GM21723 (cell line): ENCODE measurements around the gene KEAP1.
"Not testable (repeated sequence)": the region's sequence is repeated elsewhere in the genome, so short reads cannot be mapped to it uniquely, and the experiment has no call there.

Experiments
- ATAC-seq: cut with Tn5 transposase; IDR thresholded peaks from one replicate; pipeline ENCODE4 v1.9.1; 2021; ENCODE audit warnings: mild to moderate bottlenecking, moderate library complexity; ENCODE audit not compliant: unreplicated experiment

Gene KEAP1

DNA sequence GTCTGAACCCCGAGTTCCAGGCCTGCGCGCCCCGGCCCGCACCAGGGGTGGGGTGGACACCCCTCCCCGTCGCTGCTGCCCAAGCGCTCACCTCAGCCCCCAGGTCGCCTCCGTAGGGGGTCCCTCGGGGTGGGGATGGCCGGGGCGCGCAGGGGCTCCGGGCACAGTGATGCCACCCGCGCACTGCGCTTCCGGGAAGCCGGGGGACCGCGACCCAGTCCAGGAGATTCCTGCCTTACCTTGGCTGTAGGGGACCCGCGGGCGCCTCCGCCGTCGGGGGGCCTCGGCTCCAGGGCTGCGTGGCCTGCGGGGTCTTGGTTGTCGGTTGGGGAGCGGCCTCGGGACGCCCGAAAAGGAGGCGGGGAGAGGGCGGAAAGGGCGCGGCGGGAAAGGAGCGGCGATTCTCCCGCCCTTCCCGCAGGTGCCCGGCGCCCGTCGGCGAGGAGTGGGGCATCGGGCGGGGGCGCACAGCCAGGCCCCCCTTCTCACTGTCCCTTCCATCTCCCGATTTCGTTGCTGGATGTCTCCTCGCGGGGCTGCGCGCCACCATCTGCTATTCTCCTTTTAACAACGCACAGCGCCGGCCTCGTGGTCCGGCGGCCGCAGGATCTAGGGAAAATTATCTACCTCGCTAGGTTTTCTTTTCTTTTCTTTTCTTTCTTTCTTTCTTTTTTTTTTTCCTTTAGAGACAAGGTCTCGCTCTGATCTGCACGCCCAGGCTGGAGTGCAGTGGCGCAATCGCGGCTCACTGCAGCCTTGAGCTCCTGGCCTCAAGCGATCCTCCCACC, at the start of gene KEAP1:
TSS of gene KEAP1 (minus strand) at position 355 of the 788 bp plus-strand sequence. CDS start 3,323 bp downstream, outside the sequence.
- peak; percentile 33 for ATAC-seq

GRCh38 chr19:10552510-10553053, 49.4 kb upstream of the KEAP1 start:
- no peak for ATAC-seq

DNA sequence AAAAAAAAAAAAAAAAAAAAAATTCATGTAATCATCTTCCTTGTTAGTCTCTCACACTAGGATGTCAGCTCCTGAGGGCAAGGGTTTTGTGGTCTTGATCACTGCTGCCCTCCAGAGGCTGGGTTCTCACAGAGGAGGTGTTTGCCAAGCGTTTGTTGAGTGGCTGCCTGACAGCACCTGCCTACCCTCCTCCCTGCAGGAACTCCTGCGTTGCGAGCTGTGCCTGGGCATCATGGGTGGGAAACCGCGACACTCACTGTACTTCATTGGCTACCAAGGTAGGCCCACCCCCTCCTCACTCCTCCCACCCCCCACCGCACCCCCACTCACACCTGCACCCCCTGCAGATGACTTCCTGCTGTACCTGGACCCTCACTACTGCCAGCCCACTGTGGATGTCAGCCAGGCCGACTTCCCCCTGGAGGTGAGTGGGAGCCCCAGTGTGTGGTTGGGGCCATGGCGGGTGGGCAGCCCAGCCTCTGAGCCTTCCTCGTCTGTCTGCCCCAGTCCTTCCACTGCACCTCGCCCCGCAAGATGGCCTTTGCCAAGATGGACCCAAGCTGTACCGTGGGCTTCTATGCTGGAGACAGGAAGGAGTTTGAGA, 48.6 kb upstream of the KEAP1 start:
- ATAC-seq = no peak

DNA sequence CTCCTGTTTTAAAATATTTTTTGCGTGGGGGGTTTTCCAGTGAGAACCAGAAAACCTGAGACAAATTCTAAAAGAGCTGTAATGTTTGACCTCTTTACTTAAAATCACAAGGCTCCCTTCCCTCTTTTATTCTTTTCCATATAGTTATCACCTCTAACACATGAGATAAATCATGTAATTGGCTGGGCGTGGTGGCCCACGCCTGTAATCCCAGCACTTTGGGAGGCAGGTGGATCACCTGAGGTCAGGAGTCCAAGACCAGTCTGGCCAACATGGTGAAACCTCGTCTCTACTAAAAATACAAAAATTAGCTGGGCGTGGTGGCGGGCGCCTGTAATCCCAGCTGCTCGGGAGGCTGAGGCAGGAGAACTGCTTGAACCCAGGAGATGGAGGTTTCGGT, 47.9 kb upstream of the KEAP1 start:
- not testable (repeated sequence) for ATAC-seq

GRCh38 chr19:10550336-10550735, 47.2 kb upstream of the KEAP1 start:
- ATAC-seq = no peak

GRCh38 chr19:10549733-10550132, 46.6 kb upstream of the KEAP1 start:
- ATAC-seq = no peak

GRCh38 chr19:10548746-10549276, 45.7 kb upstream of the KEAP1 start:
- no peak for ATAC-seq

DNA sequence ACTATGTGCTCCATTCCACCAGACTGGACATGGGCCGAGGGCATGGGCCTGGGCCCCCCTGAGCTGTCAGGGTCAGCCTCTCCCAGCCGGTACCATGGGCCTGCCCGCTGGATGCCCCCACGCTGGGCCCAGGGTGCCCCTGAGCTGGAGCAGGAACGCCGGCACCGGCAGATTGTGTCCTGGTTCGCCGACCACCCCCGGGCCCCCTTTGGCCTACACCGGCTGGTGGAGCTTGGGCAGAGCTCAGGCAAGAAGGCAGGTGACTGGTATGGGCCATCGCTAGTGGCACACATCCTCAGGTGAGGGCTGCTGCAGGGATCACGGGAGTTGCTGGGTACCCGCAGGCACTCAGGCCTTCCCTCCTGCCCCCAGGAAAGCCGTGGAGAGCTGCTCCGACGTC, 43.7 kb upstream of the KEAP1 start:
- ATAC-seq = no peak

DNA sequence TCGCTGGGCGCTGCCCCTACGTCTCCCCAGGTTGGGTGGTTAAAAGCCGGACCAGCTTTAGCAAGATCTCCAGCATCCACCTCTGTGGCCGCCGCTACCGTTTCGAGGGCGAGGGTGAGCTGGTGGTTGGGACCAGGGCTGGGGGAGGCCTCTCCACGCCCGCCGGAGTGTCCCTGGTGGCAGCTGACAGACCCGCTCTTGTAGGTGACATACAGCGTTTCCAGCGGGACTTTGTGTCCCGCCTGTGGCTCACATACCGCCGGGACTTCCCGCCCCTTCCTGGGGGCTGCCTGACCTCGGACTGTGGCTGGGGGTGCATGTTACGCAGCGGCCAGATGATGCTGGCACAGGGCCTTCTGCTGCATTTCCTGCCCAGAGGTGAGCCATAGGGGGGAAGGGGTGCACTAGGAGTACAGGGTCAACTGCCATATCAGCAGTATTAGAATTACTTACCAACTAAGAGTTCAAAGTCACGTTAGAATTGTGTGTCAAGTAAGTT, 41.6 kb upstream of the KEAP1 start:
- ATAC-seq = no peak

DNA sequence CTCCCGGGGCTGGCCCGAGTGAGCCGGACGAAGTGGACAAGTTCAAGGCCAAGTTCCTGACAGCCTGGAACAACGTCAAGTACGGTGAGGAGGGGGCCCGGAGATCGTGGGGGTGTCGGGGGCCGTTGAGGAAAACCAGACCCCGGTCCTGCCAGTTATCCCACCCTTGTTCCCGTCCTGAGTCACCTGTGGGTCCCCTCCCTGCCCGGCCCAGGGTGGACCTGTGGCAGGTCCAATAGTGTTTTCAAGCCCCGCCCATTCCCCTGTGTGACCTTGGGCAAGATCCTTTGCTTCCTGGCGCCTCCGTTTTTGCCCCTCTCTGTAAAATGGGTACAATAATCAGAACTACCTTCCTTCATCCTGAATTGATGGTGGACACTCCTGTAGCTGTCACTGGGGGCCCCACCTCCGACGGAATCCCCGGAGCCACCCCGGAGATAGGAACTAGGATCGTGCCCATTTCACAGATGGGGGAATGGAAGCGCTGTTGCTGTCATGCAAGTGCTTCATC, 41.1 kb upstream of the KEAP1 start:
- ATAC-seq = peak; percentile 19

DNA sequence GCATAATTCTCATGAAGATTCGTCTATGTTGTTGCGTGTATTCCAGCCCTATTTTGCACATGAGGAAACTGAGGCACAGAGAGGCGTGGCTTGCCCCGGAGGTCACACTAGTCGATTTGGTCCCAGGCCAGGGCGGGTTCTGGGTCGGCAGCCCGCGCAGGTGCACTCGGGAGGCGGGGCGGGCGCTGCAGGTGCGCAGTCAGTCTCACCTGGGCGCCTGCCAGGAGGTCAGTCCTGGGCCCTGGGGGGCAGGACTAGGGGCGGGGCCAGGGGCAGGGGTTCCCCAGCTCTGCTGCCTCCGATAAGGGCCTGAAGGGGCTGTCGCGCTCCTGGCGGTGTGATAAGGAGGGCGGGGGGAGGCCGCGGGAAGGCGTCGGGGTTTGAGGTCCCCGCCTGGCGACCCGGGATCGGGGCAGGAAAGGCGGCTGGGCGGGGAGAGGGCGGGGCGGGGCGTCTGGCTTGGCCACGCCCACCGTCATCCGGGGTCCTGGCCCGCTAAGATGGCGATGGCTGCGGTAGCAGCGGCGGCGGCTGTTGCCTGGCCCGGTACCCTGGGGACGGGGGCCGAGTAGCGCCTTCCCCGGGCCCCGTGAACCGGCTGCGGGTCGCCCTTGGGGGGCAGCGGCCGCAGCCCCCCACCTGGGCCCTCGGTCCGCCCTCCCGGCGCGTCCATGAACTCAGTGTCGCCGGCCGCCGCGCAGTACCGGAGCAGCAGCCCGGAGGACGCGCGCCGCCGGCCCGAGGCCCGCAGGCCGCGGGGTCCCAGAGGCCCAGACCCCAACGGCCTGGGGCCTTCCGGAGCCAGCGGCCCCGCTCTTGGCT, 40.5 kb upstream of the KEAP1 start, which contains the start of gene ATG4D:
TSS of gene ATG4D (plus strand) at position 485 of the 822 bp plus-strand sequence. CDS start at position 672, 187 bp downstream.
- peak; percentile 65 for ATAC-seq

DNA sequence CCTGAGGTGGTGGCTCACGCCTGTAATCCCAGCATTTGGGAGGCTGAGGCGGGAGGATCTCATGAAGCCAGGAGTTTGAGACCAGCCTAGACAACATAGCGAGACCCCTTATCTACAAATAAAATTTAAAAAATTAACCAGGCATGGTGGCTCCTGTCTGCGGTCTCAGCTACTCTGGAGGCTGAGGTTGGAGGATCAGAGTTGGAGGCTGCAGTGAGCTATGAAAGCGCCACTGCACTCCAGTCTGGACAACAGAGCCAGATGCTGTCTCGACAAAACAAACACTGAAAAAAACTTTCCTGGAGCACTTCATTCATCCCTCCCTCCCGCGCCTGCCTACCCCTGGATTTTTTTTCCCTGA, 39.9 kb upstream of the KEAP1 start:
- no peak for ATAC-seq

DNA sequence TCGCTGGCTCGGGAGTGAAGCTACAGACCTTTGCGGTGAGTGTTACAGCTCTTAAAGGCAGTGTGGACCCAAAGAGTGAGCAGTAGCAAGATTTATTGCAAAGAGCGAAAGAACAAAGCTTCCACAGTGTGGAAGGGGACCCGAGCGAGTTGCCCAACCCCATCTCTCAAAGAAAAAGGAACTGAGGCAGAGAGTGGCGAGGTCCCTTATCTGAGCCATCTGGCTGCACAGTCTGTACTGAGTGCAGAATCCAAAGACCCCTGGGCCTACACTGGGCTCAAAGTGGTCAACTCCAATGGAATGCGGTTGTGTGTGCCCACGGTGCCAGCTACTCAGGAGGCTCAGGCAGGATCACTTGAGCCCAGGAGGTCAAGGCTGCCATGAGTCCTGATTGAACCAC, 35.9 kb upstream of the KEAP1 start:
- not testable (repeated sequence) for ATAC-seq

DNA sequence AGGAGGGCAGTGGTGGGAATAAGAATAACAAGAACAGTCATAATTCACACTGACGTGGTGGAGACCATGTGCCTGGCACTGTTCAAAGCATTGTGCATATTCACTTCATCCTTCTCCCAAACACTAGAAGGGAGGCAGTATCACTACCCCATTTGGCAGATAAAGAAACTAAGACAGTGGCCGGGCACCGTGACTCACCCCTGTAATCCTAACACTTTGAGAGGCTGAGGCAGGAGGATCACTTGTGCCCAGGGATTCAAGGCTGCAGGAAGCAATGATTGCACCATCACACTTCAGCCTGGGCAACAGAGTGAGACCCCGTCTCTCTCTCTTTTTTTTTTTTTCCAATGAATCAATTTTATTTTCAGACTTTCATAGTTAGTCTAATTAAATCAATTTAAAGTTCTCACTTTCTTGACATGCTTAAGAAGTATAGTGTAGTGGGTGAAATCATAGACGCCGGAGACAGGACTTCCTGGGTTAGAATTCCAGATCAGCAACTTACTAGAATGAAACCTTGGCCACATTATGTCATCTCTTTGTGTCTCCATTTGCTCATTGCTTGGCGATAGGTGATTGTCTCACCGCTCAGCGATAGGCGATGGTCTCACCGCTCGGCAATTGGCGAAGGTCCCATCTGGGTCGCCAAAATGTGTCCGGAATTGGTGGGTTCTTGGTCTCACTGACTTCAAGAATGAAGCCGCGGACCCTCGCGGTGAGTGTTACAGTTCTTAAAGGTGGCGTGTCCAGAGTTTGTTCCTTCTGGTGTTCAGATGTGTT, 35.2 kb upstream of the KEAP1 start:
- no peak for ATAC-seq

- ATAC-seq = no peak
These were observed 34.5 kb upstream of the KEAP1 start for GRCh38 chr19:10537668-10538067.

DNA sequence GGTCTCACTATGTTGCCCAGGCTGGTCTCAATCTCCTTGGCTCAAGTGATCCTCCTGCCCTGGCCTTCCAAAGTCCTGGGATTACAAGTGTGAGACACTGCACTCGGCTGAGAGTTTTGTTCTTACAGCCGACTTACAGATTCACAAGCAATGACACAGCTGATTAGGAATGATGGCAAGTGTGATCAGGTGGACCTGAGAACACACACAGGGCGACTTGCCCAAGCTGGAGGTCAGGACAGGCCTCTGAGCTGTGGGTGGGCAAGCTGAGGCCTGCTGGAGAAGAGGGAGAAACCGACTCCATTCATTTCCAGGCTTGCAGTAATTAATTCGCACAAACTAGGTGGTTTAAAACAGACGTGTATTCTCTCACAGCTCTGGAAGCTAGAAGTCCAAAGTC, 32.5 kb upstream of the KEAP1 start:
- no peak for ATAC-seq

GRCh38 chr19:10533646-10534386, 30.7 kb upstream of the KEAP1 start:
- ATAC-seq = no peak

DNA sequence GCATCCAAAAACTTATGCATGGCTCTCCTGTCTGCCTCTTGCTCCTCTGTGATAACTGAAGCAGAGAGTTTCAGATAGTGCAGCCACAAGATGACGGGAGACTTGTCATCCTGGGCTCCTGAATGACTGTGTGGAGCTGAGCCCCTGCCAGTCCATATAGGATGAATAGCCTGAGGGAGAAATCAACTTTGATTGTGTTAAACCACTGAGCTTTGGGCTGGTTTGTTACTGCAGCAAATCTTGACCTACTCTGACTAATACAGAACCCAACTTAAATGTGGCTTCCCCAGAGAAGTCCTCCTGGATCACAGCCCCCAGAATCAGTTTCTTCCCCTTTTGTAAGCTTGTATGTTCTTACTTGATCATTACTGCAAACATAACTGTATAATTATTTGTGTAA, 29.3 kb upstream of the KEAP1 start:
- no peak for ATAC-seq

- ATAC-seq = not testable (repeated sequence)
These were observed 23.7 kb upstream of the KEAP1 start for GRCh38 chr19:10526887-10527286.
